GM21529 (cell line): ENCODE results near the gene TIAM2.

ENCODE experiments used
- ATAC-seq: cut with Tn5 transposase; IDR thresholded peaks from one replicate; pipeline ENCODE4 v1.9.1; 2021; ENCODE audit not compliant: unreplicated experiment

The TIAM2 gene

GRCh38 chr6:155055729-155056128, 60.6 kb downstream of the TIAM2 start:
- ATAC-seq: no peak

GRCh38 chr6:155056756-155057155, 61.6 kb downstream of the TIAM2 start:
- ATAC-seq: no peak

GRCh38 chr6:155061381-155061780, 66.3 kb downstream of the TIAM2 start:
- ATAC-seq: no peak

DNA sequence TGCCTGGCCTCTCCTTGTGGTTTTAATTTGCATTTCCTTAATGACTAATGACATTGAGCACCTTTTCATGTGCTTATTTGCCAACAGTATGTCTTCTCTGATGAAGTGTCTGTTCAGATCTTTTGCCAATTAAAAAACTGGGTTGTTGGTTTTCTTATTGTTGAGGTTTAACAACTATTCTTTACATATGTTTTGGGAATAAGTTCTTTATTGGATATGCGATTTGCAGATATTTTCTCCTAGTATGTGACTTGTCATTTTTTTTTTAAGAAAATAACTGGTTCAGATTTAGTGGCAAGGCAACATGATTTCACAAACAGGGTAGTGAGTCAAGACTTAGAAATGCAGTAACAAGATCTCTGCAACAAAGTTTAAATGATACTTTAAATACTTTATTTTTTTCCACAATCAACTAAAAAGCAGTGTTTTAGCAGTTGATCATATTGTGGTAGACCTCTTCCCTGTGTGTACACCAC, 67.8 kb downstream of the TIAM2 start:
- ATAC-seq: no peak

- ATAC-seq: no peak
Observed at GRCh38 chr6:155064303-155064702, 69.2 kb downstream of the TIAM2 start.

DNA sequence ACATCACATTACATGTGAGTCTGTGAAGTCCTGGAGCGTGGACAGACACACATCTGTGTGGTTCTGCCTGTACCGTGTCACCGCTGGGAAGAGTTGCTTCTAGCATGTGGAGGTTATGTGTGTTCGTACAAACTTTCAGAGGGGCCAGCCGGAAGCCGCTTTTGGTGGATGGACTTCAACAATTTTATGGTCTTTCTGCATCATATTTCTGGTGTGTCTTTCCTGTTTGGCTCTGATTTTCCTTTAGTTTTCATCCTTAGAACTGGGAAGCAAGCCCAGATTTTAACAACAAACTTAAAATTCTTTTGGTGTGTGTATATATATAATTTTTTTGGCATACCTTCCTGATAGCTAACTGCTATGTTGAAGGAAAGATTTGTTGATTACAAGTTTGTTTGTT, 71.2 kb downstream of the TIAM2 start:
- no peak for ATAC-seq

GRCh38 chr6:155066921-155067680, 72.0 kb downstream of the TIAM2 start:
- no peak for ATAC-seq

DNA sequence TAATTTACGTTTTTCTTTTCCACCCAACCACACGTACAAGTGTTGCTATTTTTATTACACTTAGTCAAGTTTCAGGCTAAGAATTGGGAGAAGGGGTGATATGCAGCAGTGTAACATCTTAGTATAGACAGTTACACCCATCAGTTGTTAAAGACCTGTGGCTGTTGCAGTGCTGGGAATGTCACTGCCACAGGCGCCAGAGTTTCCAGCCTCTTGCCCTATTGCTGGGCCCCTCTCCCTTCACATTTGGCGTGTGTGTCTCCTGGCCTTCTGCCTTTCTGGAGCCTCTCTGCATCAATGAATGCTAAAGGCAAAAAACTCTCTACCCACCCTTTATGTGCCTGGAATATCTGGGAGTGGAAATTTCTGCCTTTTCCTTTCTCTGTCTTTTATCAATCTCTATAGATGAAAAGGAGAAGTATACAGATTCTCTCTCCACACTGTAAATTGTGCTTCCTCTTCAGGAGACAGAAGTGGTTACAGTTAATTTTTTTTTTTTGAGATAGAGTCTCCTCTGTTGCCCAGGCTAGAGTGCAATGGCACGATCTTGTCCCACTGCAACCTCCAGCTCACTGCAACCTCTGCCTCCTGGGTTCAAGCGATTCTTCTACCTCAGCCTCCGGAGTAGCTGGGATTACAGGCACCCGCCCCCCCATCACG, 73.0 kb downstream of the TIAM2 start:
- no peak for ATAC-seq

GRCh38 chr6:155069543-155069942, 74.4 kb downstream of the TIAM2 start:
- ATAC-seq: no peak

DNA sequence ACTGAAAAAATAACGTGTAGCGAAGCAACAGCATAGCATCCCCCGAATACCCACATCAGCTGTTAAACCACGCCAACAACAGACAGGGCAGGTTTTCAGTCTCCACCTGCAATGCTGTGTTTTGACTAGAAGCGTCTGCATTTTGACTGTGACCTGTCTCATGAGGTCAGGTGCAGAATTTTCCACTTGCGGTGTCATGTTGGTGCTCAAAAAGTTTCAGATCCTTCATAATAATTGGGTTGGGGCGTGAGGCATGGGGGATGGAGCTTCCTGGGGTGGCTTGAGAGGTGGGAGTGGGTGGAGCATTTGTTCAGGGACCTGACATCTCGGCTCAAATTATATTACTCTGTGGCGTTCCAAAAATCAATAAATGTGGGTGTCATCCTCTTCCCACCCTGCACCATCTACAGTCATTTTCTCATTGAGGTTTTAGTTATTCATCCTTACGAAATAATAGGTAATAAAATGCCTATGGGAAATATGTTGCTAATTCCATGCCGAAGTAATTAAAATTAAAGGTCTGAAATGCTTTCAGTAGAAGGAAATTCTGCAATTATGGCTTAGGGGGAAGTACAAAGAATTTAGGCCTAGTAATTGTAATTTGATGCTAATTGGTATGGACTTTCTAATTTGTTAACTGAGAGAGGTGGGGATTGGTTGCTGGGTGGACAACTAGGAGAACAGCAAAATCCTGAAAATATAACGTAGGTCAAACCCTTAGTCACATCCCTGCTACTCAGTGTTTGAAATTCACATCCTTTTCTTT, 81.0 kb downstream of the TIAM2 start:
- no peak for ATAC-seq

DNA sequence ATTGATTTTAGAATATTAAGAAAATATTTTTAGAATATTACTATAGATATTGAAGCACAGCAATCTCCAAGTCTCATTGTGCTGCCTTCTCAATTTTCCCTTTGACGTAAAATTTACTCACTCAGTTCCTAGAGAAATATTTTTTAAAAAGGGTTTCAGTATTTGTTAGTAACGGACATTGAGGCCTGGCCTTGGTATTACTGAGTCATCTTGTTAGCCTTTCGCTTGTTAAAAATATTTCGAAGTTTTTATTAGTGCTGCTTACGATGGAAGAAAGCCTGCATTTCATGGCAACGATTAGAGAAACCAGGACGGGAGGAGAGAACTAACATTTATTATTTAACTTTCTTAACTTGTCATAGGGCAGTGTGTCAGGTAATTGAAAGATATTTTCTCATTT, 82.2 kb downstream of the TIAM2 start:
- ATAC-seq: no peak

DNA sequence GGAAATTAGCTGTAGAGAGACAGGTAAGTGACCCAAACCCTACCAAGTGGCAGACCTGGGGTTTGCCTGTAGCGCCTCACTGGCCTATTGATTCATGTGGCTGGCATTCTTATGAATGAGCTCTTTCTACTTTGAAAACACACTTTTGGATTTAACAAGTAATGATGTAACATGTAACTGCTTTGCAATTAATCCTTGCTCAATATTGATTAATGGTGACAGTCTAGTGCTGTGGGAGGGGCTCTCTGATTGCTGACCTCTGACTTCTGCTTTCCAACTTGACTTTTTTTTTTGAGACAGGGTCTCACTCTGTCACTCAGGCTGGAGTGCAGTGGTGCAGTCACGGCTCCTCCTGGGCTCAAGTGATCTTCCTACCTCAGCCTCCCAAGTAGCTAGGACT, 82.7 kb downstream of the TIAM2 start:
- no peak for ATAC-seq

GRCh38 chr6:155078331-155078745, 83.2 kb downstream of the TIAM2 start:
- no peak for ATAC-seq

- no peak for ATAC-seq
Observed at GRCh38 chr6:155079985-155080452, 84.9 kb downstream of the TIAM2 start.

DNA sequence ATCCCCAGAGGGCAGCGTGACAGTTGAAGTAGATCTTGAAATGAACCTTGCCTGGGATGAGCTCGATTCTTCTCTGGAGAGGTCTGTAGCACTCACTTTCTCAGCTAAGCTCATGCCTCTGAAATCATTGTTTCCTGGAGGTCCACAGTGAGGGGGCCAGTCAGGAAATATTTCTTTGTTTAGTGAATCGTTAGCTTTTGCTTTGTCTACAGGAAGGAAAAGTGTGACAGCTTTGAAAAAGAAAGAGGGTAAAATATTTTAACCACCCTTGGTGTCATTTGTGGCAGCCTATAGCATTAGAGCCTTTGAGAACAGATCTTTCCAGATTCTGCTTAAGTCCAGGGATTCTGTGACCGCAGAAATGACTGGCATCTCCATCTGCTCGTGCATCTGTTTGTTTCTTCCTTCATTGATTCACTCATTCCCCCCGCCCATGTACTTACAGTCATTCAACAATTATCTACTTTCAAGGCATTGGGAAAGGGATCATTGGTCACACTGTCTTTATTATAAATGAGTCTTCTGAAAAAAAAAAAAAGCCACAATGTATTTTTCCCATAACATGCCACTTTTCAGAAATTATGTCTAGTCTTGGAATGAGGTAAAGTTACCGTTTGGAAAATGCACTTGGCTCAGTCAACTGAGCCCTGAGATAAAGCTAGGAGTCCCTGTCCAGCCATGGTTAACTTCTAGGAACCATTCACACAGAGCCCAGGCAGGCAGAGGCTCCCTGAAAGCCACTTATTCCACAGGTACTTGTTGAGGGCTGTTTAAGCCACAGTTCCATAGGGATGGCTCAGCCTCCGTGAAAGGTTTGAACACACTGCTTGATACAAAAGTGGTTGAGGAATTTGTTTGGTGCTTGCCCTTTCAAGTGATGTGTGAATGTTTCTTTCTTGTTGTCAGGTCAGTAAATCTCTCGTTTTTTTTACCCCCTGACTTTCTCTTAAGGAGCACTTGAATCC, 86.0 kb downstream of the TIAM2 start:
- no peak for ATAC-seq

DNA sequence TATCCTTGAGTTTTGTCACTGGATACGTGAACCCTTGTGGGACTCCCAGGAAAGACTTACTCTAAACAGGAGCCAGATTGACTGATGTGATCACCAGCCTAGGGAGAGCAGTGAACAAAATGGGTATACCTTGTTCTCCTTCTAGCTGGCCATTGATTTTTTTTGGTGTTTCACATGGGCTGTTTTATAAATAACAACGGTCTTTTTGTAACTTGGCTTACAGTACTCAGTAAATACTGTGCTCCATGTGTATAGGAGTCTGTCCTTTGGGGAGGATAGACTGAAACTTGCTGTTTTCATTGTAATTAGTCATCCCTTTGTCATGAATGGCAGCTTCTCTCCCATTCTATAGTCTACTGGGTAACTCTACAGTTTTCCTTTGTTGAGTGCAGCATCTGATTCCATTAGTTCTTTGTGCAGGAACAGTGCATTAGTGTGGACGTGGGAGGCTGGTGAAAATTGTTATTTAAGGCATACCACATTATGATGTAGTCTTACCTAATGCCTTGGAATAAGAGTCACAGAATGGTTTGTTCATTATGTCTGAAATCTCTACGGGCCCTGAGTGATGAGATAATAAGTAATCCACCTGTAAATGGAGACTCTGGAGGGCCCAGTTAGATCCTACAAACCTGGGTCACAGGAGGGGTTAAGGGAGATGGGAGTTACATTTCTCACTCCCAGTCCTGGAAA, 89.5 kb downstream of the TIAM2 start:
- ATAC-seq: no peak

- no peak for ATAC-seq
Observed at GRCh38 chr6:155085582-155086257, 90.6 kb downstream of the TIAM2 start.

DNA sequence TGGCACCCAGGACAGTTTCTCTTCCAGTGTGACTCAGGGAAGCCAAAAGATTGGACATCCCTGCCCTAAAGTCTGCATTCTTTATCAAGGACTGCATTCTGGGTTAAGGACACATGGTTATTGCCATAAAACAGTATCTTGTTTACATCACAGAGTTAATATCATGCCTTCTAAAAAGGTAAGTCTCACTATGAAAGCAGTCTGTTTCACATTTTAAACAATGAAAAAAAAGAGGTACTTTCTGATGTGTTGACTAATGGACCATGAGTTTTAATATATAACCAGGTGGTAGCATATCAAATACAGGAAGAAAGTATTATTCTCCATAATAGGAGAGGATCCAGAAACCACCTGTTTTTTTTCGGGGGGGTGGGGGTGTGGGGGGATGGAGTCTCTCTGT, 93.7 kb downstream of the TIAM2 start:
- no peak for ATAC-seq

DNA sequence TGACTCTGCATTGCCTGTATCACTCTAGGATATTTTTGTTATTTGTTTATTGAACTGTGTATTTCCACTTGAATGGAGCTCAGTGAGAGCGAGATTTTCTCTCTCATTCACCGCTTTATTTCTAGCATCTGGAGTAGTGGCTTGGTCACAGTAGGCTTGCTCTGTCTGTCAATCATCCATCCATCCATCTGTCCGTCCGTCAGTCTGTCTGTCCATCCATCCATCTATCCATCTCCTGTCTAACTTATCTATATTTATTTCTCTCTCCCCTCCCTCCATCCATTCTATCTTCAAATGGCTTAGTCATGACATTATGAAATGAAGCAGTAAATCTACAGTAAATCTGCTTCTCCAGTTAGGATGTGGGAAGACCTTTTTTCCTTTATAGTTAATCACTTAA, 94.6 kb downstream of the TIAM2 start:
- ATAC-seq: no peak
